Measurements from ENCODE around the gene CBLC.
A peak's percentile ranks its signal among the peaks of the same experiment; 100 is the strongest.

The CBLC gene

GRCh38 chr19:44777715-44778347 lies at the start of gene CBLC:
TSS of gene CBLC (plus strand) at chr19:44777890. CDS start at chr19:44777932, 42 bp downstream.
- DNase-seq, result peak; percentile 35

DNA sequence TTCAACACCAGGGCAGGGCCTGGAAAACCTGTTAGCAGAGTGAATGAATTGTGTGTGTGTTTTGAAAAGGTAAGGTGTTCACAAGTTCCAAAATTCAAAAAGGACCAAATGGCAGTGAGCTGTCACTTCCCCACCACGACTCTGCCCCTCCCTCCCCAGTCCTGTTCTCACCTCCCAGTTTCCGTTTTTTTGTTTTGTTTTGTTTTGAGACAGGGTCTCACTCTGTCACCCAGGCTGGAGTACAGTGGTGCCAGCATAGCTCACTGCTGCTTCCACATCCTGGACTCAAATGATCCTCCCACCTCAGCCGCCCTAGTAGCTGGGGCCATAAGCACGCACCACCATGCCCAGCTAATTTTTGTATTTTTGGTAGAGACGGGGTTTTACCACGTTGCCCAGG lies 49.5 kb upstream of the CBLC start:
- no peak for DNase-seq

DNA sequence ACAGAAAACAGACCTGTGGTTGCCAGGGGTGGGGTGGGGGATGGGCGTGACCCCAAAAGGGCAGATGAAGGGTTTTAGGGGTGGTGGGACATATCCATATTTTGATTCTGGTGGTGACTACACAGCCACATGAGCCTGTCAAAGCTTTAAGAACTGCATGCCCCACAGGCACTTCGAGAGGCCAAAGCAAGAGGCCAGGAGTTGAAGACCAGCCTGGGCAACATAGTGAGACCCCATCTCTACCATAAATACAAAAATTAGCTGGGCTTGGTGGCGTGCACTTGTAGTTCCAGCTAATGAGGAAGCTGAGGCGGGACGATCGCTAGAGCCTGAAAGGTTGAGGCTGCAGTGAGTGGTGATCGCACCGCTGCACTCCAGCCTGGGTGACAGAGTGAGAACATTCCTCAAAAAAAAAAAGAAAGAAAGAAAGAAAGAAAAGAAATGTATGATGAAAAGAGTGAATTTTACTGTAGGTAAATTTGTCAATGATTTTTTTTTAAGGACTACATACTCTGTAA lies 48.1 kb upstream of the CBLC start:
- DNase-seq, result no peak

DNA sequence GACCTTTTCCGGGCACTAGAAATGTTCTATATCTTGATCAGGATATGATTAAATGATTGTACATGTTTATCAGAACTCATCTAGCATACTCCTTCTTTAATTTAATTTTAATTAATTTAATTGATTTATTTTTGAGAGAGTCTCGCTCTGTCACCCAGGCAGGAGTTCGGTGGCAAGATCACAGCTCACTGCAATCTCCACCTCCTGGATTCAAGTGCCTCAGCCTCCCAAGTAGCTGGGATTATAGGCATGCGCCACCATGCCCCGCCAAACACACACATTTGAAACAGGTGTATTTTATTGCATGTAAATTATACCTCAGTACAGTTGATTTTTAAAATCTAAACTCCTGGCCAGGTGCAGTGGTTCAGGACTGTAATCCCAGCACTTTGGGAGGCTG lies 46.6 kb upstream of the CBLC start:
- no peak for DNase-seq

GRCh38 chr19:44731622-44732021 lies 46.1 kb upstream of the CBLC start:
- DNase-seq, result no peak

DNA sequence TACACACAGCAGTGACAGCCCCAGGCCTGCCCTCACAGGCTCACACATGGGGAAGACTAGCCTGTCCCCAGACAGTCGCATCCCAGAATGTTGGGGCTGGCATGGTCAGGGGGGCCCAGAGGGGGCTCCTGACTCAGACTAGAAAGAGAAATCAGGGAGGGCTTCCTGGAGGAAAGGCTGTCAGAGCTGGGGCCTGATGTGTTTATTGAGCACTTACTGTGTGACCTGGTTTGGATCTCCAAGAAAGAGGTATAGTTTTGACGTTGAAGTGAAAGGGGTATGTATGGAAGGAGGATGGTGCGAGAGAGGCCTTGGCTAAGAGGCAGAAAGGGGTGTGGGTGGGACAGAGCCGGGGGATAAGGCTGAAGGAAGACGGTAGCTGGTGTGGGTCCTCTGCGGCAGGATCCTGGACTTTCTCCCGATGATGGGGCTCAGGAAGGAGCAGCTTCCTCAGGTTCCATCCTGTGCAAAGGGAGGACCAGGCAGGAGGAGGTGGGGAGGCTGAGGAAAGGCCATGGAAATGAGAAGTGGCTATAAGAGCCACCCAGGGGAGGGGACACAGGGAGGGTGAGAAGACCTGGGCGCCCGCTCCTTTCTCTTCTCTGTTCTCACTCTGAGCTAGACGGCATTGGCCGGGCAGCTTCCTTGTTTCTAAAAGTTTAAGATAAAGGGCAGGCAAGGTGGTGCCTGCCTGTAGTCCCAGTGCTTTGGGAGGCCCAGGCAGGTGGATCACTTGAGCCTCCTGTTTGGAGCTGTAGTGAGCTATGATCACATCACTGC lies 45.3 kb upstream of the CBLC start:
- no peak for DNase-seq

DNA sequence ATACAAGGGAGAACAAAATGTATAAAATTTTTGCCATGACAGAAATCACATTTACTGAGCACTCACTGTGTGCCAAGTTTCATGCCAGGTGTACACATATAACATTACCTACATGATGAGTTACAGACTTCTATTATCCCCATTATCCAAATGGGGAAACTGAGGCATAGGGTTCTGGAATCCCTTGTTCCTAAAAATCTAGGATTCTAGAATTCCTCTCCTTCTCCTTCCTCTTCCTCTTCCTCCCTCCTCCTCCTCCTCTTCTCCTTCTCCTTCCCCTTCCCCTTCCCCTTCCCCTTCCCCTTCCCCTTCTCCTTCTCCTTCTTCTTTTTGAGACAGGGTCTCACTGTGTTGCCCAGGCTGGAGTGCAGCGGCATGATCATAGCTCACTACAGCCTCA lies 43.3 kb upstream of the CBLC start:
- no peak for DNase-seq

DNA sequence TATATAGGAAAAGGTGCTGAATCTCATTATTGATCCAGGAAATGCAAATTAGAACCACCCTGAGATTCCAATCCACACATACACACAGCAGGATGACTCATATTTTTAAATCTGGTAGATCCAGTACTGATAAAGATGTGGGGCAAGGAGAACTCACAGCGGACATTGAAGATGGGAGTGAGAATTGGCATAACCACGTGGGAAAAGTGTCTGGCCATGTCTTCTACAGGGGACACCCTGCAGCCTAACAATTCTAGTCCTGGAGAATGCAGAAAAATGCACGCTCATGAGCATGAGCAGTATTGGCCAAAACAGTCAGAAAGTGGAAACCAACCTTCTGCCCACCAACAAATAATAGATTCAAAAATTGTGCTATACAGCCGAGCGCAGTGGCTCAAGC lies 42.7 kb upstream of the CBLC start:
- no peak for DNase-seq

DNA sequence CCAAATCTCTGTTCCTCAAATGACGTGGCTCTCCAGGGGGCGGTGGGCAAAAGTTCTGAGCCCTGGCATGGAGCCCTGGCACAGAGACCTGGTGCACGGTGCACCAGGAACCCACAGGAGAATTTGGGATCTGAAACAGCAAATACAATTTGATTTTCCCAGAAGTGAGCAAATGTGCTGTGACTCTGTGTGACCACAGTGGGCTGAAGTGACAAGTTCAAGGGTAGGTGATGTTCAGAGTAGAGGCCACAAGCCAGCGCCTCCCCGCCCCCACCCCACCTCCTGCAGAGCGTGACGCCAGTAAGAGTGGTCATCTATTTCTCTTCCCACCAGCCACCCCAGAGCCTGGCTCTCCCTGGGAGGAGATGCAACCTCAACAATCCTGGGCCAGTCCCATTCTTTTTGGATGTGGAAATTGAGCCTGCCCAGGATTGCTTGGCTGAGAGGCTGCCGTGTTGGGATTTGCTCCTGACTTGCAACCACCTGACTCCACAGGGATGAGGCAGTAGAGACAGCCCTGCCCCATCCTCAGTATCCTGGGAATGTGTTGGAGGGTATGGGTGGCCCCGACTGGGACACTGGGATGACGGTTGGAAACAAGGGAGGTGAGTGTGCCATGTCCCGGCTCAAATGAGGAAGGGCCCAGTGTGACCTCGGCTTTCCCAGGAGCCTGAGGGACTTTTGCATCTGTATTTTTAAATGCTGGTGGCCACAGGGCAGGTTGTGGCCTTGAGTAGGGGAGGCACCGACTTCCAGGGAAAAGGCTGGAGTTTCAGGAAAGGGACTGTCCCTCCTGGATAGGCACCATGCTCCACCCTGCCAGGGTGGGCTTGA lies 40.2 kb upstream of the CBLC start:
- no peak for DNase-seq

DNA sequence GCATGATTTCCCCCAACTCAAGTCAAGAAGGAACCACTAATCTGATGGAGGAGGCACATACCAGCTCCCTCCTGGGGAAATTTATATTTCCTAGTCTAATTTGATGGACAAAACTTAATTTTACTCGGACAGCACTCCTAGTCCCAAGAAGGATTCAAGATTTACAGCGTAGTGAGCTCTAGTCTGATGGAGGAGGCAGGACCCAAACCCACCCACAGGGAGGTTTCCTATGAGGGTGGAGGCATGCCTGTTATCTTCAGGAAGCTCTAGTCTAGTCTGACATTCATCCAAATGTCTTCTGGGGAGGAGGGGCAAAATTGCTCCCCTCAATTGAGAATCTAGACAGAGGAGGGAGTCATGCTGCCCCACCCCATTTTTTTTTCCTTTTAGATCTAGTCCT lies 39.6 kb upstream of the CBLC start:
- DNase-seq, result no peak

DNA sequence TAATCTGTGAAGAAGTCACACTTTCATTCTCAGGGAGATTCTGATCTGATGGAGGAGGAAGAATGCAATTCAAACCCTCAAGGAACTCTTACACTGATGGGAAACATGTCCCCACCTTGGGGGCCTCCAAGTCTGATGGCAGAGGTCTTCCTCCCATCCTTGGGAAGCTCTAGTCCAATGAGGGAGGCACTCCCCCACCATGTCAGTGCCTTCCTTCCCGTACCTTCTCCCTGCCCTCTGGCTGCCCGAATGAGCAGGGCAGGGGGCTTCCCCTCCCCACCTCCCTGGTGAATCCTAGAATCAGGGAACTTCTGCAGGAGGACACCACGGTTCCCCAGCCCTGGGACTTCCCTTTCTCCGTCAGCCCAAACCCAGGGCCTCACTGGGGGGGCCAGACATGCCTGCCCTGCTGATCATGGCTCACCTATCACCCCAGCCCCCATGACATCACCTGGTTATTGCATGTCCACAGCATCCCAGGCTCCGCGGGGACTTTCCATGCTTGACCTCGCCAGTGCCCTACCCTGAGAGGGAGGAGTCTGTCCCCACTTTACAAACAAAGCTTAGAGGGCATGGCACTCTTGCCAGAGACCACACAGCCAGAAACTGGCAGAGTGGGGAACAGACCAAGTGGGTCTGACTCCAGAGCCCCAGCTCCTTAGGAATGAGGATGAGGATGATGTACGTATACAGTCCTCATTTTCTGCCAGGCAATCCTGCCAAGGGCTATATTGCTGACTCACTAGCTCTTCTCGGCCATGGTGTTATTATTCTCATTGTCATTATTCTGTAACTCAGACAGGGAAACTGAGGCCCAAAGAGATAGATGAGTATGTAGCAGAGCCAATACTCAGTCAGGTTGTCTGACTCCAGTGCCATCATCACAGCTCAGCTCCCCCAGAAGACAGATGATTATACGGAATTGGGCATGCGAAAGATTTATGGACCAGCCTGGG lies 38.8 kb upstream of the CBLC start:
- DNase-seq, result no peak

GRCh38 chr19:44740351-44740824 lies 37.3 kb upstream of the CBLC start:
- DNase-seq, result no peak

DNA sequence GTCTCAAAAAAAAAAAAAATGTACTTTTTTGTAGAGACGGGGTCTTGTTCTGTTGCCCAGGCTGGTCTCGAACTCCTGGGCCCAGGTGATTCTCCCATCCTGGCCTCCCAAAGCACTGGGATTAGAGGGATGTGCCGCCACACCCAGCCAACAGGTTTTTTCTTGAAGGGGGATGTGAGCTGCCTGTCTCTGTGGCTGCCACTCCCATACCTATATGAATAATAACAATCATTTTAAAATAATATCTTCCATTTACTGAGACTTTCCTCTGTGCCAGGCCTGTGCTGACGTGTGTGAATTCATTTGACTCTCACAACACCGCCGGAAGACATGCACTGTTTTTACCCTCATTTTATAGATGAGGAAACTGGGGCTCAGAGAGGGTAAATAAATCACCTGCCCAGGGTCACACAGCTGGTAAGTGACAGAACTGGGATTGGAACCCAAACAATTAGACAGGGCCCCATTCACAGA lies 36.4 kb upstream of the CBLC start:
- DNase-seq, result no peak

- no peak for DNase-seq
Observed at GRCh38 chr19:44741841-44742329, 35.8 kb upstream of the CBLC start.

GRCh38 chr19:44742330-44743061 lies 35.2 kb upstream of the CBLC start:
- no peak for DNase-seq

- no peak for DNase-seq
Observed at GRCh38 chr19:44744871-44745332, 32.8 kb upstream of the CBLC start.

- DNase-seq, result no peak
Observed at GRCh38 chr19:44745341-44745831, 32.3 kb upstream of the CBLC start.

DNA sequence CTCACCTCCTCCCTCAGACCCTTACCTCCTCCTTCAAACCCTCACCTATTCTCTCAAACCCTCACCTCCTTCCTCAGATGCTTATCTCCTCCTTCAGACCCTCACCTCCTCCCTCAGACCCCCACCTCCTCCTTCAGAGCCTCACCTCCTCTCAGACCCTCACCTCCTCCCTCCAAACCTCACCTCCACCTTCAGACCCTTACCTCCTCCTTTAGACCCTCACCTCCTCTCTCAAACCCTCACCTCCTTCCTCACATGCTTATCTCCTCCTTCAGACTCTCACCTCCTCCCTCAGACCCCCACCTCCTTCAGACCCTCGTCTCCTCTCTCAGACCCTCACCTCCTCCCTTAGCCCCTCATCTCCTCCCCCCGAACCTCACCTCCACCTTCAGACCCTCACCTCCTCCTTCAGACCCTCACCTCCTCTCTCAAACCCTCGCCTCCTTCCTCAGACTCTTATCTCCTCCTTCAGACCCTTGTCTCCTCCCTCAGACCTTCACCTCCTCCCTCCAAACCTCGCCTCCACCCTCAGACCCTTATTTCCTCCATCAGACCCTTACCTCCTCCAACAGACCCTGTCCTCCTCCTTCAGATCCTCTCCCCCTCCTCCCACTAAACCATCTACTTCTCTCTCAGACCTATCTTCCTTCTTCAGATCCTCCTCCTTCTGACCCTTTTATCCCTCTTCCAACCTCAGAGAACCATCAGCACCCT lies 31.6 kb upstream of the CBLC start:
- no peak for DNase-seq

- DNase-seq, result no peak
Observed at GRCh38 chr19:44746616-44746945, 31.1 kb upstream of the CBLC start.

Data from NCI-H2107 (cell line).